Ascending aorta (tissue), 2 donors: ENCODE results near the gene COQ2. TPM values are rescaled to one million over a fixed set of nuclear protein-coding genes. Genes with fewer than 3 reads are reported as not detected.
A peak's percentile ranks its signal among the peaks of the same experiment; 100 is the strongest.
"Not testable (repeated sequence)": the region's sequence is repeated elsewhere in the genome, so short reads cannot be mapped to it uniquely, and the experiment has no call there.

ENCODE experiments used
- DNase-seq, 2 donors: peaks; one replicate each; pipeline ENCODE4 v3.0.0-alpha.2; 2019; ENCODE audit warnings: low spot score in 2 of 2
- H3K27ac ChIP-seq, 2 donors: fragments of 200-600 bp; sonication (generic); one replicate each; pipeline ENCODE4 v1.5.1; 2016 to 2017; ENCODE audit warnings: mild to moderate bottlenecking in 1 of 2
- H3K27me3 ChIP-seq: fragments of 200-600 bp; sonication (generic); one replicate; pipeline ENCODE4 v1.5.1; 2017
- H3K36me3 ChIP-seq, 2 donors: fragments of 200-600 bp; sonication (generic); one replicate each; pipeline ENCODE4 v1.5.1; 2016
- H3K4me1 ChIP-seq, 2 donors: fragments of 200-600 bp; sonication (generic); one replicate each; pipeline ENCODE4 v1.5.1; 2016 to 2017; ENCODE audit warnings: mild to moderate bottlenecking in 1 of 2
- H3K4me3 ChIP-seq, 2 donors: fragments of 200-600 bp; sonication (generic); one replicate each; pipeline ENCODE4 v1.5.1; 2016 to 2017; ENCODE audit warnings: mild to moderate bottlenecking in 1 of 2
- H3K9me3 ChIP-seq, 2 donors: fragments of 200-600 bp; sonication (generic); one replicate each; pipeline ENCODE4 v1.5.1; 2016
- CTCF ChIP-seq, 3 experiments: fragments of 200-600 bp in 2 of 3; fragments of 450-650 bp in 1 of 3; sonication (generic) in 2 of 3; IDR thresholded peaks; one replicate each; pipeline ENCODE4 v1.5.1; 2016 to 2019; ENCODE audit warnings: antibody characterized with exemption in 3 of 3, mild to moderate bottlenecking in 1 of 3, moderate library complexity in 1 of 3
- intact Hi-C: fragments of 100-400 bp; cut with DNase I; formaldehyde crosslinking; loops from one replicate; pipeline ENCODE4 v1.15.1; 2023
- total RNA-seq: library from RNA; depleted of rRNA; stranded (reverse); fragments of >200 nt; gene quantifications from one replicate; pipeline ENCODE4 v1.1.0, GENCODE V29; 2016

COQ2 gene, protein sequence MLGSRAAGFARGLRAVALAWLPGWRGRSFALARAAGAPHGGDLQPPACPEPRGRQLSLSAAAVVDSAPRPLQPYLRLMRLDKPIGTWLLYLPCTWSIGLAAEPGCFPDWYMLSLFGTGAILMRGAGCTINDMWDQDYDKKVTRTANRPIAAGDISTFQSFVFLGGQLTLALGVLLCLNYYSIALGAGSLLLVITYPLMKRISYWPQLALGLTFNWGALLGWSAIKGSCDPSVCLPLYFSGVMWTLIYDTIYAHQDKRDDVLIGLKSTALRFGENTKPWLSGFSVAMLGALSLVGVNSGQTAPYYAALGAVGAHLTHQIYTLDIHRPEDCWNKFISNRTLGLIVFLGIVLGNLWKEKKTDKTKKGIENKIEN
- total RNA-seq, result 9.7 TPM

DNA sequence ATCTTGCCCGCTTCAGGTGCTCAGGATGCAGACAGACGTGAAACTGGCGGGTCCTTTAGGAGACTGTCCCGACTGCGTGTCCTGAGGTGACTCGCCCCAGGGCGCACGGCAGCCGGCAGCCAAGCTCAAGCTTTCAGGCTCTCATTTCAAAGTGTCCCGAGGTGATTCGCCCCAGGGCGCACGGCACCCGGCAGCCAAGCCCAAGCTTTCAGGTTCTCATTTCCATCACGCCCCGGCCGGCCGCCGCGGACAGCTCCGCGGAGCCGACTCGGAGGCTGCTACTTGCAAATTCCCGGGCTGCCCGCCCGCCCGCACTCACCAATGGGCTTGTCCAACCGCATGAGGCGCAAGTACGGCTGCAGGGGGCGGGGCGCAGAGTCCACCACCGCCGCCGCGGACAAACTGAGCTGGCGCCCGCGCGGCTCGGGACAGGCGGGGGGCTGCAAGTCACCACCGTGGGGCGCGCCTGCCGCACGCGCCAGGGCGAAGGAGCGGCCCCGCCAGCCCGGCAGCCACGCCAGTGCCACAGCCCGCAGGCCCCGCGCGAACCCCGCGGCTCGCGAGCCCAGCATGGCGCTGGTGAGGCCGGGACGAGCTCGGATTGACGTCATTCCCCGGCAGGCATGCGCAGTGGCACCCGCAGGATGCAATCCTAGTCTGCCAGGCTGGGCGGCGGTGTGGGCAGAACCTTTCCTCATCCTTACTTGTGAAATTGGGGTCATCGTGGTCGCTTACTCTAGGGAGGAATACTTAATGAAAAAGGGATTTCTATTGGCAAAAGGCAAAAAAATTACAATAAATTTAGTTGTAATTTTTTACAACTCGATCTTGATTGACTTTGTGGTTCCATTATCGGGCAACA is at the start of gene COQ2:
Gene COQ2, minus strand, starts transcription at position 606 of the 862 bp plus-strand sequence. Its CDS starts 34 bp downstream, at position 572.
- Histone ChIP-seq H3K4me1 (peaks cover 0 to 4% of the 10 kb centered on the region in 2 donors), H3K9me3 (no peaks in the 10 kb centered on the region), H3K36me3 (no peaks in the 10 kb centered on the region), H3K4me3 (peak within 1 kb of the TSS; percentile 86 to 91), H3K27me3 (no peaks in the 10 kb centered on the region), H3K27ac (peak within 1 kb of the TSS; percentile 93 to 94)
- intact Hi-C loops, result loop anchor here (1.0 to 10.0 kb wide), 8 partner anchors 27 to 1000 kb away; partner anchors contain the start of genes ENOPH1, HELQ, HNRNPDL and SEC31A
- DNase-seq, result peak; percentile 82 to 97
- peak; percentile 23 to 53 (median 36) for TF ChIP-seq CTCF (IDR thresholded peaks at IDR 0.05)

- Histone ChIP-seq H3K27me3 (no peaks in the 10 kb centered on the region), H3K4me3 (no peak overlapping the region), H3K36me3 (no peaks in the 10 kb centered on the region), H3K27ac (no peak overlapping the region), H3K9me3 (no peaks in the 10 kb centered on the region), H3K4me1 (peaks cover 3 to 5% of the 10 kb centered on the region in 2 donors)
- intact Hi-C loops, result no loop called here
- no peak for TF ChIP-seq CTCF (IDR thresholded peaks at IDR 0.05)
- no peak for DNase-seq
These were observed 47.4 kb upstream of the COQ2 start for GRCh38 chr4:83331956-83332355.

GRCh38 chr4:83329521-83330110 is 45.0 kb upstream of the COQ2 start:
- no peak for TF ChIP-seq CTCF (IDR thresholded peaks at IDR 0.05)
- intact Hi-C loops, result no loop called here
- Histone ChIP-seq H3K9me3 (no peaks in the 10 kb centered on the region), H3K4me1 (peaks cover 0 to 2% of the 10 kb centered on the region in 2 donors), H3K27ac (no peak overlapping the region), H3K4me3 (no peak overlapping the region), H3K27me3 (no peaks in the 10 kb centered on the region), H3K36me3 (no peaks in the 10 kb centered on the region)
- DNase-seq, result no peak

- no peaks in the 10 kb centered on the region for H3K36me3 ChIP-seq
- H3K27me3 ChIP-seq, result no peaks in the 10 kb centered on the region
- H3K4me1 ChIP-seq, result no peaks in the 10 kb centered on the region
- intact Hi-C loops, result no loop called here
- H3K4me3 ChIP-seq, result no peak overlapping the region
- H3K27ac ChIP-seq, result no peak overlapping the region
- DNase-seq, result no peak
- no peaks in the 10 kb centered on the region for H3K9me3 ChIP-seq
- TF ChIP-seq CTCF (IDR thresholded peaks at IDR 0.05), result peak in 1 of 3 experiments; percentile 5
These were observed 44.1 kb upstream of the COQ2 start for GRCh38 chr4:83328521-83329187.

GRCh38 chr4:83326546-83326945 is 41.9 kb upstream of the COQ2 start:
- no peak for TF ChIP-seq CTCF (IDR thresholded peaks at IDR 0.05)
- H3K27me3 ChIP-seq, result no peaks in the 10 kb centered on the region
- no peak overlapping the region for H3K4me3 ChIP-seq
- H3K36me3 ChIP-seq, result no peaks in the 10 kb centered on the region
- DNase-seq, result no peak
- intact Hi-C loops, result no loop called here
- H3K4me1 ChIP-seq, result no peaks in the 10 kb centered on the region
- H3K27ac ChIP-seq, result no peak overlapping the region
- no peaks in the 10 kb centered on the region for H3K9me3 ChIP-seq

- H3K27ac ChIP-seq, DNase-seq, H3K4me1 ChIP-seq, H3K4me3 ChIP-seq, H3K36me3 ChIP-seq, H3K9me3 ChIP-seq, H3K27me3 ChIP-seq, intact Hi-C loops: not testable (repeated sequence)
These were observed 40.7 kb upstream of the COQ2 start for GRCh38 chr4:83325306-83325705.
